A549 (cell line): ENCODE measurements around the gene PDE1C. TPM values are rescaled to one million over a fixed set of nuclear protein-coding genes. Genes with fewer than 3 reads are reported as not detected.

Experiments
- ATAC-seq, 2 experiments: fragments of 200-7000 bp in 1 of 2; fragments of >200 bp in 1 of 2; cut with Nextera tagmentation in 1 of 2; cut with Tn5 transposase in 1 of 2; 3 replicates each; pipeline versions ENCODE4 v1.8.0 to v1.9.1; 2018 to 2020; ENCODE audit warnings: mild to moderate bottlenecking in 1 of 2, moderate library complexity in 1 of 2
- CTCF ChIA-PET: fragments of 300-600 bp; sonication (Branson Sonifier 250); formaldehyde crosslinking; extraction: SDS; loops from one replicate; lab custom pipeline; 2021; ENCODE audit warnings: antibody characterized with exemption, inconsistent platforms; lab: Yijun Ruan, JAX
- POLR2A ChIA-PET: fragments of 350-600 bp; formaldehyde crosslinking; extraction: SDS; loops from one replicate; lab custom pipeline; 2021; ENCODE audit warnings: antibody characterized with exemption, inconsistent platforms; lab: Yijun Ruan, JAX
- DNase-seq, 2 experiments: peaks; one replicate each; pipeline versions ENCODE4 v3.0.0 to v3.0.0-alpha.2; 2011 to 2016; ENCODE audit warnings: low read depth in 1 of 2, low spot score in 1 of 2
- FAIRE-seq: peaks from 2 replicates; lab custom pipeline; 2011; peaks lifted over from hg19 to GRCh38; lab: Jason Lieb, UNC
- H3K27ac ChIP-seq, 2 experiments: fragments of >200 bp; sonication (Bioruptor Twin); formaldehyde crosslinking; 3 replicates each; pipeline ENCODE4 v1.5.1; 2016 to 2017
- H3K4me1 ChIP-seq: fragments of >200 bp; sonication (Bioruptor Twin); formaldehyde crosslinking; 3 replicates; pipeline ENCODE4 v1.6.1; 2016
- H3K4me2 ChIP-seq: fragments of >200 bp; sonication (Bioruptor Twin); formaldehyde crosslinking; 3 replicates; pipeline ENCODE4 v1.6.1; 2016
- H3K4me3 ChIP-seq: fragments of >200 bp; sonication (Bioruptor Twin); formaldehyde crosslinking; 3 replicates; pipeline ENCODE4 v1.5.1; 2016
- H3K9me3 ChIP-seq: fragments of >200 bp; sonication (Bioruptor Twin); formaldehyde crosslinking; 3 replicates; pipeline ENCODE4 v1.6.1; 2016
- CHD4 ChIP-seq: fragments of 200-600 bp; sonication (generic); IDR thresholded peaks from 2 replicates; pipeline ENCODE4 v1.6.1; 2016; ENCODE audit warnings: antibody characterized with exemption, mild to moderate bottlenecking, borderline replicate concordance
- EP300 ChIP-seq, 2 experiments: fragments of >200 bp; sonication (Bioruptor Twin); formaldehyde crosslinking; IDR thresholded peaks; 2 replicates in 1 of 2; 3 replicates in 1 of 2; pipeline ENCODE4 v1.6.1; 2016 to 2017
- ESRRA ChIP-seq: fragments of 150-350 bp; IDR thresholded peaks from 2 replicates; pipeline ENCODE4 v1.6.1; 2014; ENCODE audit warnings: mild to moderate bottlenecking, low read length, borderline replicate concordance
- FOSL2 ChIP-seq, 2 experiments: fragments of 450-650 bp in 1 of 2; fragments of >200 bp in 1 of 2; sonication (Bioruptor Twin) in 1 of 2; formaldehyde crosslinking; IDR thresholded peaks; 2 replicates each; pipeline versions ENCODE4 v1.5.0 to v1.6.1; 2016 to 2020; ENCODE audit warnings: mild to moderate bottlenecking in 1 of 2, moderate library complexity in 1 of 2
- HEYL ChIP-seq: fragments of 250-450 bp; sonication (Bioruptor Pico); IDR thresholded peaks from 2 replicates; pipeline ENCODE4 v1.8.0; 2021; ENCODE audit warnings: mild to moderate bottlenecking, moderate library complexity
- HOXA7 ChIP-seq: fragments of 250-450 bp; sonication (Bioruptor Pico); IDR thresholded peaks from 2 replicates; pipeline ENCODE4 v1.5.0; 2020; ENCODE audit warnings: mild to moderate bottlenecking, moderate library complexity
- HOXB13 ChIP-seq: fragments of 250-450 bp; sonication (Bioruptor Pico); IDR thresholded peaks from 2 replicates; pipeline ENCODE4 v1.5.0; 2020; ENCODE audit warnings: low read depth, mild to moderate bottlenecking, moderate library complexity
- JUNB ChIP-seq: fragments of >200 bp; sonication (Bioruptor Twin); formaldehyde crosslinking; IDR thresholded peaks from 2 replicates; pipeline ENCODE4 v1.6.1; 2016
- KDM1A ChIP-seq: fragments of 200-600 bp; sonication (generic); IDR thresholded peaks from 2 replicates; pipeline ENCODE4 v1.6.1; 2016; ENCODE audit warnings: low read depth, mild to moderate bottlenecking
- MAZ ChIP-seq: fragments of 150-350 bp; IDR thresholded peaks from 2 replicates; pipeline ENCODE4 v1.6.1; 2014; ENCODE audit warnings: antibody characterized with exemption, low read depth, low read length, borderline replicate concordance
- NPAS2 ChIP-seq: fragments of 250-450 bp; sonication (Bioruptor Pico); IDR thresholded peaks from 2 replicates; pipeline ENCODE4 v1.8.0; 2022; ENCODE audit warnings: mild to moderate bottlenecking, moderate library complexity, borderline replicate concordance
- POLR2AphosphoS2 ChIP-seq: conservative IDR thresholded peaks from 2 replicates; pipeline ENCODE4 v1.6.1; 2012; ENCODE audit warnings: low read length, improper control_type of control experiment, inconsistent platforms
- RAD21 ChIP-seq, 2 experiments: fragments of >200 bp in 1 of 2; sonication (Bioruptor Twin) in 1 of 2; formaldehyde crosslinking in 1 of 2; IDR thresholded peaks in 1 of 2; conservative IDR thresholded peaks in 1 of 2; 2 replicates in 1 of 2; 3 replicates in 1 of 2; pipeline ENCODE4 v1.6.1; 2012 to 2018; ENCODE audit warnings: inconsistent platforms in 1 of 2
- RARB ChIP-seq: fragments of 250-450 bp; sonication (Bioruptor Pico); IDR thresholded peaks from 2 replicates; pipeline ENCODE4 v1.8.0; 2021; ENCODE audit warnings: mild to moderate bottlenecking, moderate library complexity
- RCOR1 ChIP-seq: fragments of 150-350 bp; IDR thresholded peaks from 2 replicates; pipeline ENCODE4 v1.6.1; 2014; ENCODE audit warnings: antibody characterized with exemption, low read length, low read depth
- REST ChIP-seq: fragments of 200-600 bp; sonication (generic); IDR thresholded peaks from 2 replicates; pipeline ENCODE4 v1.6.1; 2016; ENCODE audit warnings: antibody characterized with exemption, mild to moderate bottlenecking, moderate library complexity
- WGBS: methylation state at CpG from one replicate; pipeline ENCODE4 v1.1.6; 2017; ENCODE audit errors: missing lambda C conversion rate; 5-methylcytosine and 5-hydroxymethylcytosine counted together
- polyA plus RNA-seq, 4 experiments: library from polyadenylated mRNA; depleted of rRNA in 3 of 4; stranded (reverse); fragments of >200 nt; fragmentation: RNase III in 1 of 4; extraction: RNeasy Plus Mini Kit Qiagen cat#74134 plus additional on column Dnase treatment in 1 of 4; gene quantifications; 2 replicates in 3 of 4; 3 replicates in 1 of 4; pipeline ENCODE4 v1.2.3, GENCODE V29; 2011 to 2017

PDE1C gene
- polyA plus RNA-seq, 2 of the 4 experiments (the other 2 are of a cell fraction), result 8.0 to 11.0 TPM

- no peak for TF ChIP-seq REST
- no peak for TF ChIP-seq JUNB
- no peak for TF ChIP-seq FOSL2 (IDR thresholded peaks at IDR 0.05)
- TF ChIP-seq FOSL2 (CRISPR knock-in tag; IDR thresholded peaks at IDR 0.05), result no peak
- TF ChIP-seq, all 56 proteins: peak for 0
Measured at GRCh38 chr7:32023376-32023775, 46.8 kb downstream of the PDE1C start (continued).

- no peak for DNase-seq
- H3K4me2 ChIP-seq, result no peak overlapping the region
- no peak overlapping the region for H3K4me3 ChIP-seq
- POLR2A ChIA-PET, result no interaction called here
- no peak for ATAC-seq
- H3K4me1 ChIP-seq, result no peaks in the 10 kb centered on the region
- H3K9me3 ChIP-seq, result peaks cover 2% of the 10 kb centered on the region; the same call in 1 of the 3 replicates
- TF ChIP-seq ESRRA (no peak), POLR2AphosphoS2 (no peak)
- TF ChIP-seq, all 56 proteins: peak for 0
- FAIRE-seq, result no peak
- 83% methylated on average over 4 of the region's 4 CpGs for WGBS
- H3K27ac ChIP-seq, result no peak overlapping the region
- CTCF ChIA-PET, result interaction anchor here (0.8 to 0.9 kb wide), 2 partner anchors 11 to 19 kb away, joined by 3 read pairs; no protein-coding TSS in a partner anchor
Measured at GRCh38 chr7:32022966-32023365, 47.2 kb downstream of the PDE1C start.

- Histone ChIP-seq H3K27ac (no peak overlapping the region), H3K4me1 (no peaks in the 10 kb centered on the region), H3K4me3 (no peak overlapping the region), H3K9me3 (peaks cover 8% of the 10 kb centered on the region; the same call in 2 of the 3 replicates), H3K4me2 (no peak overlapping the region)
- ATAC-seq (no peak), FAIRE-seq (no peak), DNase-seq (no peak)
- TF ChIP-seq HOXA7 (CRISPR knock-in tag), result no peak
- TF ChIP-seq EP300 (IDR thresholded peaks at IDR 0.05), result no peak
- no peak for TF ChIP-seq RARB (CRISPR knock-in tag)
- no peak for TF ChIP-seq HEYL (CRISPR knock-in tag)
- TF ChIP-seq CHD4, result no peak
- TF ChIP-seq KDM1A, result no peak
- TF ChIP-seq RCOR1, result no peak
- TF ChIP-seq RAD21 (conservative IDR thresholded peaks at IDR 0.05 in 1 of 2, IDR thresholded peaks at IDR 0.05 in 1 of 2), result no peak
- no peak for TF ChIP-seq HOXB13 (CRISPR knock-in tag)
- TF ChIP-seq MAZ, result no peak
- TF ChIP-seq NPAS2 (CRISPR knock-in tag), result no peak
- ChIA-PET CTCF (interaction anchor here (1.0 kb wide), 2 partner anchors 32 to 206 kb away, joined by 3 read pairs; no protein-coding TSS in a partner anchor), POLR2A (no interaction called here)
- WGBS, result 83% methylated on average over 2 of the region's 2 CpGs
Measured at GRCh38 chr7:32020551-32021159, 49.6 kb downstream of the PDE1C start.
